HCT116 (cell line): ENCODE data around the gene IL20. TPM values are rescaled to one million over a fixed set of nuclear protein-coding genes. Genes with fewer than 3 reads are reported as not detected.

Experiments used
- ATAC-seq: fragments of 200-7000 bp; cut with Tn5 transposase; 2 replicates; pipeline ENCODE4 v1.9.1; 2020; ENCODE audit warnings: mild to moderate bottlenecking, moderate library complexity
- BruUV-seq: library from RNA; stranded (reverse); fragments of 400-500 nt; replicated peaks from 2 replicates; lab custom pipeline; 2021; lab: Mats Ljungman, UMichigan
- CTCF ChIA-PET: fragments of 300-600 bp; sonication (Branson Sonifier 250); formaldehyde crosslinking; loops from one replicate; lab custom pipeline; 2021; ENCODE audit warnings: antibody characterized with exemption; lab: Charles Lee
- POLR2A ChIA-PET: fragments of 300-600, 350-600 bp; sonication (Branson Sonifier 250); formaldehyde crosslinking; loops from one replicate; lab custom pipeline; 2021; ENCODE audit warnings: antibody characterized with exemption; lab: Charles Lee
- RAD21 ChIA-PET, 2 experiments: fragments of 300-600 bp; sonication (Branson Sonifier 250); formaldehyde crosslinking; loops; one replicate each; lab custom pipeline; 2023; ENCODE audit warnings: low total read pairs in 2 of 2; ENCODE audit not compliant: uncharacterized antibody in 2 of 2, unreplicated experiment in 2 of 2, low non-redundant PET in 1 of 2; lab: Charles Lee
- DNase-seq: peaks from one replicate; pipeline ENCODE4 v3.0.0-alpha.2; 2010; ENCODE audit warnings: low read depth, low spot score
- H2AFZ ChIP-seq: fragments of 200-600 bp; shearing (Covaris generic), sonication (generic); 2 replicates; pipeline ENCODE4 v1.6.1; 2017; ENCODE audit warnings: low read depth, mixed run types, mixed read lengths, antibody characterized with exemption, low read length; ENCODE audit not compliant: poor library complexity, severe bottlenecking
- H3K27ac ChIP-seq: 2 replicates; pipeline ENCODE4 v1.5.1; 2012; ENCODE audit warnings: low read depth, low read length
- H3K27me3 ChIP-seq: fragments of 200-600 bp; sonication (generic); 2 replicates; pipeline ENCODE4 v1.6.1; 2016; ENCODE audit warnings: mixed run types, low read length, mixed read lengths; ENCODE audit not compliant: insufficient read depth
- H3K36me3 ChIP-seq, 2 experiments: fragments of 200-500 bp in 1 of 2; fragments of 200-600 bp in 1 of 2; sonication (Bioruptor generic) in 1 of 2; sonication (generic) in 1 of 2; 2 replicates each; pipeline versions ENCODE4 v1.5.1 to v1.6.1; 2014 to 2016; ENCODE audit warnings: low read length in 2 of 2, inconsistent platforms in 1 of 2, mixed read lengths in 1 of 2, mixed run types in 1 of 2; ENCODE audit not compliant: insufficient read depth in 2 of 2, control insufficient read depth in 1 of 2
- H3K4me1 ChIP-seq, 2 experiments: fragments of 200-600 bp in 1 of 2; sonication (generic) in 1 of 2; 2 replicates each; pipeline versions ENCODE4 v1.5.1 to v1.6.1; 2012 to 2017; ENCODE audit warnings: low read length in 2 of 2, inconsistent platforms in 1 of 2, mild to moderate bottlenecking in 1 of 2, mixed read lengths in 1 of 2, mixed run types in 1 of 2, moderate library complexity in 1 of 2; ENCODE audit not compliant: insufficient read depth in 2 of 2, control insufficient read depth in 1 of 2
- H3K4me2 ChIP-seq: fragments of 200-600 bp; sonication (generic); 2 replicates; pipeline ENCODE4 v1.6.1; 2017; ENCODE audit warnings: mixed run types, low read length, mixed read lengths
- H3K4me3 ChIP-seq, 2 experiments: fragments of 200-600 bp in 1 of 2; sonication (generic) in 1 of 2; replicated peaks in 1 of 2; 2 replicates each; pipeline ENCODE4 v1.5.1; 2011 to 2016; ENCODE audit warnings: low read length in 2 of 2, control low read depth in 1 of 2, low read depth in 1 of 2, mild to moderate bottlenecking in 1 of 2, mixed read lengths in 1 of 2, mixed run types in 1 of 2
- H3K79me2 ChIP-seq: fragments of 200-600 bp; sonication (generic); 2 replicates; pipeline ENCODE4 v1.6.1; 2017; ENCODE audit warnings: mild to moderate bottlenecking, mixed run types, low read length, moderate library complexity, mixed read lengths; ENCODE audit not compliant: insufficient read depth
- H3K9ac ChIP-seq: fragments of 200-600 bp; sonication (generic); 2 replicates; pipeline ENCODE4 v1.6.1; 2016; ENCODE audit warnings: low read length, mixed read lengths
- H3K9me2 ChIP-seq: fragments of 200-600 bp; sonication (generic), shearing (Covaris generic); 2 replicates; pipeline ENCODE4 v1.6.1; 2017; ENCODE audit warnings: mixed run types, mild to moderate bottlenecking, moderate library complexity; ENCODE audit not compliant: insufficient read depth
- H3K9me3 ChIP-seq, 2 experiments: fragments of 200-500 bp in 1 of 2; fragments of 200-600 bp in 1 of 2; sonication (Bioruptor generic) in 1 of 2; sonication (generic) in 1 of 2; 2 replicates each; pipeline ENCODE4 v1.6.1; 2014 to 2017; ENCODE audit warnings: low read length in 2 of 2, mixed read lengths in 2 of 2, inconsistent platforms in 1 of 2, low read depth in 1 of 2, mild to moderate bottlenecking in 1 of 2, mixed run types in 1 of 2, moderate library complexity in 1 of 2; ENCODE audit not compliant: control insufficient read depth in 1 of 2, insufficient read depth in 1 of 2
- H4K20me1 ChIP-seq: fragments of 200-600 bp; sonication (generic), shearing (Covaris generic); 2 replicates; pipeline ENCODE4 v1.6.1; 2017; ENCODE audit warnings: mixed run types, mild to moderate bottlenecking, moderate library complexity; ENCODE audit not compliant: insufficient read depth
- ATF3 ChIP-seq: IDR thresholded peaks from 2 replicates; pipeline ENCODE4 v1.6.1; 2012
- CBX3 ChIP-seq: IDR thresholded peaks from 2 replicates; pipeline ENCODE4 v1.6.1; 2012; ENCODE audit warnings: low read depth
- EGR1 ChIP-seq: IDR thresholded peaks from 2 replicates; pipeline ENCODE4 v1.6.1; 2012; ENCODE audit warnings: low read depth
- EZH2phosphoT487 ChIP-seq: fragments of 200-600 bp; IDR thresholded peaks from 2 replicates; pipeline ENCODE4 v1.6.1; 2018; ENCODE audit warnings: antibody characterized with exemption, borderline replicate concordance
- FOSL1 ChIP-seq: IDR thresholded peaks from 2 replicates; pipeline ENCODE4 v1.6.1; 2012; ENCODE audit warnings: low read depth
- JUND ChIP-seq: IDR thresholded peaks from 2 replicates; pipeline ENCODE4 v1.6.1; 2012
- MAX ChIP-seq: IDR thresholded peaks from 2 replicates; pipeline ENCODE4 v1.6.1; 2012
- POLR2A ChIP-seq: IDR thresholded peaks from 2 replicates; pipeline ENCODE4 v1.7.0; 2011; ENCODE audit warnings: borderline replicate concordance; ENCODE audit not compliant: insufficient read depth, insufficient read length; ENCODE audit errors: extremely low read depth
- POLR2AphosphoS5 ChIP-seq: IDR thresholded peaks from 2 replicates; pipeline ENCODE4 v1.6.1; 2011; ENCODE audit warnings: mild to moderate bottlenecking, low read depth, low read length, moderate library complexity
- REST ChIP-seq: IDR thresholded peaks from 2 replicates; pipeline ENCODE4 v1.6.1; 2012; ENCODE audit warnings: low read depth
- SIN3A ChIP-seq: IDR thresholded peaks from 2 replicates; pipeline ENCODE4 v1.6.1; 2012; ENCODE audit warnings: low read depth
- SP1 ChIP-seq: IDR thresholded peaks from 2 replicates; pipeline ENCODE4 v1.6.1; 2012; ENCODE audit warnings: low read depth
- SRF ChIP-seq: IDR thresholded peaks from 2 replicates; pipeline ENCODE4 v1.6.1; 2012; ENCODE audit warnings: low read depth
- TCF7L2 ChIP-seq: IDR thresholded peaks from 2 replicates; pipeline ENCODE4 v1.7.0; 2011; ENCODE audit warnings: borderline replicate concordance, inconsistent platforms; ENCODE audit not compliant: insufficient read depth, insufficient read length; ENCODE audit errors: extremely low read depth
- YY1 ChIP-seq: IDR thresholded peaks from 2 replicates; pipeline ENCODE4 v1.6.1; 2011; ENCODE audit warnings: low read length, low read depth, moderate library complexity, mild to moderate bottlenecking; ENCODE audit not compliant: insufficient replicate concordance; ENCODE audit errors: extremely low read depth
- ZBTB33 ChIP-seq: IDR thresholded peaks from 2 replicates; pipeline ENCODE4 v1.6.1; 2011; ENCODE audit warnings: mild to moderate bottlenecking, low read length, moderate library complexity; ENCODE audit not compliant: insufficient replicate concordance; ENCODE audit errors: extremely low read depth
- ZFX ChIP-seq: fragments of 450-650 bp; IDR thresholded peaks from 2 replicates; pipeline ENCODE4 v1.6.1; 2017
- ZNF274 ChIP-seq: fragments of 200-500 bp; sonication (Bioruptor generic); IDR thresholded peaks from 2 replicates; pipeline ENCODE4 v1.6.1; 2014; ENCODE audit warnings: mild to moderate bottlenecking, low read depth, low read length, inconsistent platforms
- intact Hi-C: fragments of 100-400 bp; cut with micrococcal nuclease; formaldehyde crosslinking; loops from 2 replicates; pipeline ENCODE4 v1.10.0; 2022
- total RNA-seq: library from RNA; stranded (reverse); gene quantifications from one replicate; pipeline ENCODE4 v1.2.1, GENCODE V29; 2021; ENCODE audit not compliant: unreplicated experiment

The IL20 gene
- total RNA-seq, 1 experiment from 2014 or later: not detected

- no peak for TF ChIP-seq ATF3
- no peak for TF ChIP-seq POLR2AphosphoS5
- TF ChIP-seq CBX3: no peak
- no peak for TF ChIP-seq MAX
- no peak for TF ChIP-seq SP1
- TF ChIP-seq JUND: no peak
- no peak for TF ChIP-seq SRF
- TF ChIP-seq EZH2phosphoT487: no peak
- TF ChIP-seq REST: no peak
- TF ChIP-seq SIN3A: no peak
- no peak for TF ChIP-seq POLR2A
- TF ChIP-seq YY1: no peak
- no peak for TF ChIP-seq TCF7L2
- no peak for TF ChIP-seq ZFX
- TF ChIP-seq ZNF274: no peak
- no peak for TF ChIP-seq FOSL1
- TF ChIP-seq ZBTB33: no peak
- TF ChIP-seq EGR1: no peak
- intact Hi-C loops: no loop called here
- Histone ChIP-seq H3K27me3 (peaks cover 34% of the 10 kb centered on the region), H3K4me1 (no peaks in the 10 kb centered on the region), H3K9me3 (no peaks in the 10 kb centered on the region), H4K20me1 (no peaks in the 10 kb centered on the region), H3K27ac (no peak overlapping the region), H3K9ac (no peak overlapping the region), H3K4me3 (no peak overlapping the region), H3K79me2 (no peaks in the 10 kb centered on the region), H3K9me2 (no peaks in the 10 kb centered on the region), H3K4me2 (no peak overlapping the region), H3K36me3 (no peaks in the 10 kb centered on the region), H2AFZ (no peak overlapping the region)
- ChIA-PET RAD21 (no interaction called here), CTCF (no interaction called here), POLR2A (no interaction called here)
- DNase-seq: no peak
- ATAC-seq: no peak
- BruUV-seq: no TSS peak
Observed at GRCh38 chr1:206839857-206840256, 25.6 kb upstream of the IL20 start.
